HG03520 (cell line): Measurements from ENCODE around the gene MMP24.
"Not testable (repeated sequence)": the region's sequence is repeated elsewhere in the genome, so short reads cannot be mapped to it uniquely, and the experiment has no call there.

ENCODE experiments used
- ATAC-seq: cut with Tn5 transposase; IDR thresholded peaks from one replicate; pipeline ENCODE4 v1.9.1; 2021; ENCODE audit warnings: mild to moderate bottlenecking, moderate library complexity; ENCODE audit not compliant: unreplicated experiment

MMP24 gene

GRCh38 chr20:35305682-35306556 is 79.4 kb downstream of the MMP24 start:
- ATAC-seq = no peak

GRCh38 chr20:35306931-35307517 is 80.5 kb downstream of the MMP24 start:
- no peak for ATAC-seq

GRCh38 chr20:35307666-35308653 is 81.5 kb downstream of the MMP24 start:
- no peak for ATAC-seq

GRCh38 chr20:35311409-35311808 is 84.9 kb downstream of the MMP24 start:
- ATAC-seq = no peak

- no peak for ATAC-seq
Measured at GRCh38 chr20:35311822-35312221, 85.3 kb downstream of the MMP24 start.

- ATAC-seq = no peak
Measured at GRCh38 chr20:35312318-35312717, 85.8 kb downstream of the MMP24 start.

GRCh38 chr20:35314816-35315631 is 88.5 kb downstream of the MMP24 start:
- no peak for ATAC-seq

GRCh38 chr20:35315632-35316020 is 89.1 kb downstream of the MMP24 start:
- not testable (repeated sequence) for ATAC-seq

- no peak for ATAC-seq
Measured at GRCh38 chr20:35316086-35316485, 89.6 kb downstream of the MMP24 start.

GRCh38 chr20:35317416-35318210 is 91.1 kb downstream of the MMP24 start:
- no peak for ATAC-seq

GRCh38 chr20:35318502-35319157 is 92.1 kb downstream of the MMP24 start:
- no peak for ATAC-seq

- ATAC-seq = no peak
Measured at GRCh38 chr20:35319192-35319870, 92.8 kb downstream of the MMP24 start.

- ATAC-seq = no peak
Measured at GRCh38 chr20:35319871-35320197, 93.3 kb downstream of the MMP24 start.

GRCh38 chr20:35320396-35321126 is 94.1 kb downstream of the MMP24 start:
- ATAC-seq = no peak

- no peak for ATAC-seq
Measured at GRCh38 chr20:35325401-35325800, 98.9 kb downstream of the MMP24 start.

- ATAC-seq = no peak
Measured at GRCh38 chr20:35326021-35326739, 99.7 kb downstream of the MMP24 start.
